Tibial nerve (tissue), 4 donors: ENCODE measurements around the gene NOTCH4.

Experiments used
- EP300 ChIP-seq, 2 donors: sonication (generic); formaldehyde crosslinking; IDR thresholded peaks; one replicate each; pipeline ENCODE4 v1.6.1; 2017; ENCODE audit warnings: antibody characterized with exemption in 2 of 2, mild to moderate bottlenecking in 1 of 2
- POLR2A ChIP-seq, 2 donors: fragments of 450-650 bp; IDR thresholded peaks; one replicate each; pipeline ENCODE4 v1.6.1; 2017; ENCODE audit warnings: antibody characterized with exemption in 2 of 2, mild to moderate bottlenecking in 2 of 2, moderate library complexity in 2 of 2
- TF ChIP-seq, protein P1 (sequence below), 5 experiments: fragments of 200-600 bp in 3 of 5; fragments of 450-650 bp in 2 of 5; sonication (generic) in 3 of 5; IDR thresholded peaks; one replicate each; pipeline ENCODE4 v1.5.1; 2016 to 2019; ENCODE audit warnings: antibody characterized with exemption in 5 of 5, mild to moderate bottlenecking in 3 of 5, moderate library complexity in 2 of 5

DNA sequence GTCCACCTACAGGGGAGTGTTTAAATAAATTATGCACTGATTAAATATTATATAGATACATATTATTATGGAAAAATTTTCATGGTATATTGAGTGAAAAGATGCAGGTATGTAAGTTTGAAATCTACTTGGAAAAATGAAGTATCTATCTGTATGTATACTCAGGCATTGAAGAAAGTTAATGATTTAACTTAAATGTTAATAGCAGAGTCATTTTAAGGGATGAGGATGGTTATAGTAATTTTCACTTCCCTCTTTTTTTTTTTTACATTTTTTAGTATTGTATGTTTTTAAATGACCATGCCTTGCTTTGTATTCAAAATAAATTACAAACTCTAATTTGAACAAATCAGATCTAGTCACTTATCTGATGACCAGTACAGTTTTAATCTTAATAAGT lies 43.2 kb upstream of the NOTCH4 start:
- TF ChIP-seq, protein P1, sequence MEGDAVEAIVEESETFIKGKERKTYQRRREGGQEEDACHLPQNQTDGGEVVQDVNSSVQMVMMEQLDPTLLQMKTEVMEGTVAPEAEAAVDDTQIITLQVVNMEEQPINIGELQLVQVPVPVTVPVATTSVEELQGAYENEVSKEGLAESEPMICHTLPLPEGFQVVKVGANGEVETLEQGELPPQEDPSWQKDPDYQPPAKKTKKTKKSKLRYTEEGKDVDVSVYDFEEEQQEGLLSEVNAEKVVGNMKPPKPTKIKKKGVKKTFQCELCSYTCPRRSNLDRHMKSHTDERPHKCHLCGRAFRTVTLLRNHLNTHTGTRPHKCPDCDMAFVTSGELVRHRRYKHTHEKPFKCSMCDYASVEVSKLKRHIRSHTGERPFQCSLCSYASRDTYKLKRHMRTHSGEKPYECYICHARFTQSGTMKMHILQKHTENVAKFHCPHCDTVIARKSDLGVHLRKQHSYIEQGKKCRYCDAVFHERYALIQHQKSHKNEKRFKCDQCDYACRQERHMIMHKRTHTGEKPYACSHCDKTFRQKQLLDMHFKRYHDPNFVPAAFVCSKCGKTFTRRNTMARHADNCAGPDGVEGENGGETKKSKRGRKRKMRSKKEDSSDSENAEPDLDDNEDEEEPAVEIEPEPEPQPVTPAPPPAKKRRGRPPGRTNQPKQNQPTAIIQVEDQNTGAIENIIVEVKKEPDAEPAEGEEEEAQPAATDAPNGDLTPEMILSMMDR (IDR thresholded peaks at IDR 0.05): no peak
- no peak for TF ChIP-seq EP300 (IDR thresholded peaks at IDR 0.05)
- no peak for TF ChIP-seq POLR2A (IDR thresholded peaks at IDR 0.05)
